HUES64 (cell line): ENCODE results near the gene POU3F3.
A peak's percentile ranks its signal among the peaks of the same experiment; 100 is the strongest.

ENCODE experiments used
- H3K27ac ChIP-seq: 2 replicates; pipeline ENCODE4 v1.7.0; 2013; ENCODE audit warnings: low read depth, low read length, inconsistent platforms
- H3K27me3 ChIP-seq: 2 replicates; pipeline ENCODE4 v1.6.1; 2013; ENCODE audit warnings: mild to moderate bottlenecking, low read length; ENCODE audit not compliant: insufficient read depth
- H3K36me3 ChIP-seq: 2 replicates; pipeline ENCODE4 v1.6.1; 2013; ENCODE audit warnings: mild to moderate bottlenecking, low read length; ENCODE audit not compliant: insufficient read depth
- H3K4me1 ChIP-seq: 2 replicates; pipeline ENCODE4 v1.6.1; 2013; ENCODE audit warnings: mild to moderate bottlenecking, low read length, moderate library complexity; ENCODE audit not compliant: insufficient read depth
- H3K4me3 ChIP-seq: 2 replicates; pipeline ENCODE4 v1.5.1; 2013; ENCODE audit warnings: mild to moderate bottlenecking, low read length, moderate library complexity
- H3K9ac ChIP-seq: 2 replicates; pipeline ENCODE4 v1.6.1; 2013; ENCODE audit warnings: mild to moderate bottlenecking, low read depth, low read length
- H3K9me3 ChIP-seq: 2 replicates; pipeline ENCODE4 v1.6.1; 2013; ENCODE audit warnings: low read depth, low read length; ENCODE audit not compliant: insufficient read depth
- WGBS: fragments of 150-250, 120-280 bp; methylation state at CpG from one replicate; pipeline ENCODE4 v1.1.7; 2013; ENCODE audit warnings: missing lambda C conversion rate; 5-methylcytosine and 5-hydroxymethylcytosine counted together

POU3F3 gene

DNA sequence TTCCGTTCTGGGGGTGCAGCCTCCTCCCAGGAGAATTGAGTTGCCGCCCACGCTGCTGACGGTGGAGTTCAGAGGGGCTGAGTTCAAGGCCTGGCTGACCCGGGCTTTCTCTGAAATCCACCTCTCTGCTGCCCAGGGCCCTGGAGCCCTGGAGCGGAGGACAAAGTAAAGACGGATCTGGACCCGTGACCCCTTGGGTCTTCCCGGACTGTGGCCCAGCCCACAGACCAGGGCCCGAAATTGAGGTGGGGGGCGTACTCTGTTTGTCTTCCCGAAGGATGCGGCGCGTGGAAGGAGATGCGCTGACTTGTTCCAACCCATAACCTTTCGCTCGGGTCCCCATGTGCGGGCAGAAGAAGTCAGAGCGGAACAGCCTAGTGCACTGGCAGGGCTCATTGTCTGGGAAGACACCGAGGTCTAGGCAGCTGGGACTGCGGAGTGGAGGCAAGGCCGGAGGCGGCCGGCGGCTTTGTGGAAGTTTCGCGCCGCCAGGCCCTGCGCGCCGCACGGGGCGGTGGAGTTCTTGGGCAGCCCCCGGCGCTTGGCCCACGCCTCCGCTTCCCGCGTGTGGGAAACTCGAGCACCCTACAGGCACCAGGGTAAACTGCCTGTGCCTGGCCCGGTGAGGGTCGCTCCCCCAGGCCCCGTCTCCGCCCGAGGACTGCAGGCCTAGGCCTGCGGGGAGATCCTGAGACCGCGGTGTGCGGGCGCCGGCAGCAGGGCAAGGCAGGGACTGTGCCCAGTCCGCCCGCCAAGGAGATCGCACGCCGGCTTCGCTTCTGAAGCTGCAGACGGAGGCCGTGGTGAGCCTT lies 9.8 kb downstream of the POU3F3 start:
- H3K4me1 ChIP-seq = peaks cover 32% of the 10 kb centered on the region
- H3K4me3 ChIP-seq = no peak overlapping the region; the same call in 1 of the 2 replicates
- no peaks in the 10 kb centered on the region for H3K9me3 ChIP-seq
- H3K36me3 ChIP-seq = no peaks in the 10 kb centered on the region
- H3K27ac ChIP-seq = no peak overlapping the region
- 1% methylated on average over 60 of the region's 60 CpGs for WGBS
- H3K9ac ChIP-seq = no peak overlapping the region
- H3K27me3 ChIP-seq = peaks cover 100% of the 10 kb centered on the region

DNA sequence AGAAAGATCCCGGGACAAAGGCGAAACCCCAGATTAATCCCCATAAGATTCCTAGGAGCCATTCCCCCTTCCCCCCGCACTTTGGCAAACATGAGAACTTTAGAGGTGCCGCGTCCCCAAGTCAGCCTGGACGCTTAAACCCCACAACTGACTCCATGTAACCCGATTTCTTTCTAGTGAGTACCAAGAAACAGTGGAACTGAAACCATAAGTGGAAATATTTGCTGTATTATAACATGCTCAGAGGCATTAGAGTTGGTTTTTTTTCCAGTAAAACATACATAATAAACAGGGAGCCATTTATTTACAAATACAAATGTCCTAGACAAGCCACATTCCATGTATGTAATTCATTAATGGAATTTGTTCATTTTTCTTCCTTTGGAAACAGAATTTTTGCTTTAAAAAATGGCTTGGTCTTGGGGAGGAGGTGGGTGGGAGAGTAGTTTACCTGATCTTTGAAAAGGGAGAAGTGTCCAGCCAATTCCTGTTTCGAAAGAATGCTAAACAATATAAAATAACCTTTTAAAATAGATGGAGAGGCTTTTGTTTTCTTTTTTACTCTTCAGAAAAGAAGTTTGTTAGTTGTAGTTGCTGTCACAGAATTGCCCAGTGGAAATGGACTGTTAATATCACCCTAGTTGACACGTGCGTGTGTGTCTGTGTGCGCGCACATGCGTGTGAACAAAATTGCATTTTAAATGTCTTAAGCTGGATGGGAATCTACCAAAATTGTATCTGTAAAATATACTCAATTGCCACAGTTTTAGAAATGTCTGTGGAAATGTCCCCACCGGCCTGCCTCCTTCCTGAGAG lies 10.6 kb downstream of the POU3F3 start:
- WGBS = 11% methylated on average over 13 of the region's 14 CpGs
- H3K27me3 ChIP-seq = peaks cover 100% of the 10 kb centered on the region

DNA sequence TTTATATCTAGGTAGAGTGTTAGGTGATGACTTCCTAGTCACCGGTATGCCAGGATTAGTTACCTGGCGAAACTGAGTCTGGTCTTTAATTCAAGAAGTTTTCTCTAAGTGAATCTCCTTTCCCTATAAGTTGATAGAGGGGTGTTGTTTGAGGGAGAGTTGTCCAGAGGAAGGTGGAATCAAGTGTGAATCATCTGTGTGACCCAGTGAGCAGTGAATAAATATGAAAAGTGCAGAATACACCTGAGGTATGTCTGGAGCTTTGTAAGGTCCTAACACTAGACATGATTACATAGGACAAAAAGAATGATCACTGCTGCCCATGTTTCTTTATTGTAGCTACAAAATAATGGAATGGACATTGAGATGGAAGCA lies 11.2 kb downstream of the POU3F3 start:
- 17% methylated on average over 2 of the region's 2 CpGs for WGBS
- Histone ChIP-seq H3K9ac (no peak overlapping the region), H3K27ac (no peak overlapping the region), H3K27me3 (peaks cover 100% of the 10 kb centered on the region), H3K4me1 (peaks cover 32% of the 10 kb centered on the region), H3K9me3 (no peaks in the 10 kb centered on the region), H3K36me3 (no peaks in the 10 kb centered on the region), H3K4me3 (no peak overlapping the region)

More for the DNA sequence above, 10.6 kb downstream of the POU3F3 start:
- Histone ChIP-seq H3K9me3 (no peaks in the 10 kb centered on the region), H3K4me1 (peaks cover 32% of the 10 kb centered on the region), H3K4me3 (no peak overlapping the region), H3K36me3 (no peaks in the 10 kb centered on the region), H3K9ac (no peak overlapping the region), H3K27ac (no peak overlapping the region)

DNA sequence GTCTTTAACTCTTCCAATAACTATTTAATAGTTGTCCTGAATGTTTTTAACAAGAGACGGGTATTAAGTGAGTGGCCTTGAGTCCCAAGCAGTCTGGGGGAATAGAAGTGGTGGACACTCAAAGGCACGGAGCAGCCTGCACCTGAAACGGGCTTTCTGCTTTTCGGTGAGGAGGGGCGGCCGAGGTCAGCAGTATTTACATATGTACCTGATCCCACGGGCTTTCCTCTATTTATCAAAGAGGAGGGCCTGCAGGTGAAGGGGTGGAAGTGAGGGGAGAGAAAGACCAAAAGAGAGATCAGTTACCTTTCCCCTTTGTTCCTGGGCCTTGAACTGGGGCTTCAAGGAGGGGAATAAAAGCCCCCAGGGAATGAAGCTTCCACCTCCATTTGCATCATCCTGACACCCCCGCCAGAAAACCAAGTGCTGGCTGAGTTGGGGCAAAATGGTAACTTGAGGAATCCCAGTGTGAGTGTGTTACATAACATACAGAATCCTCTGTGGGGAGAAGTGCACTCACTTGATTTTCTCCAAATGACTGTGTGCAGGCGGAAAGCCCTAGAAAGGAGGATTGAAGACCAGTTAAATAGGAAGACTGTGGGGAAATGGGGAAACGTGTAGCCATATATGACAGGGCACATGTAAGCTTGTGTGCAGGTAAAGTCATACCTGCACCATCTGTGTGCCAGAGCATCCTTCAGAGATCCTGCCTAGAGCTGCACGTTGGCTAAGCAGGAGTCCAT lies 12.4 kb downstream of the POU3F3 start:
- Histone ChIP-seq H3K4me1 (peaks cover 26% of the 10 kb centered on the region), H3K27me3 (peaks cover 100% of the 10 kb centered on the region), H3K4me3 (no peak overlapping the region), H3K27ac (no peak overlapping the region), H3K9ac (no peak overlapping the region), H3K36me3 (no peaks in the 10 kb centered on the region), H3K9me3 (no peaks in the 10 kb centered on the region)
- 7% methylated on average over 8 of the region's 11 CpGs for WGBS

DNA sequence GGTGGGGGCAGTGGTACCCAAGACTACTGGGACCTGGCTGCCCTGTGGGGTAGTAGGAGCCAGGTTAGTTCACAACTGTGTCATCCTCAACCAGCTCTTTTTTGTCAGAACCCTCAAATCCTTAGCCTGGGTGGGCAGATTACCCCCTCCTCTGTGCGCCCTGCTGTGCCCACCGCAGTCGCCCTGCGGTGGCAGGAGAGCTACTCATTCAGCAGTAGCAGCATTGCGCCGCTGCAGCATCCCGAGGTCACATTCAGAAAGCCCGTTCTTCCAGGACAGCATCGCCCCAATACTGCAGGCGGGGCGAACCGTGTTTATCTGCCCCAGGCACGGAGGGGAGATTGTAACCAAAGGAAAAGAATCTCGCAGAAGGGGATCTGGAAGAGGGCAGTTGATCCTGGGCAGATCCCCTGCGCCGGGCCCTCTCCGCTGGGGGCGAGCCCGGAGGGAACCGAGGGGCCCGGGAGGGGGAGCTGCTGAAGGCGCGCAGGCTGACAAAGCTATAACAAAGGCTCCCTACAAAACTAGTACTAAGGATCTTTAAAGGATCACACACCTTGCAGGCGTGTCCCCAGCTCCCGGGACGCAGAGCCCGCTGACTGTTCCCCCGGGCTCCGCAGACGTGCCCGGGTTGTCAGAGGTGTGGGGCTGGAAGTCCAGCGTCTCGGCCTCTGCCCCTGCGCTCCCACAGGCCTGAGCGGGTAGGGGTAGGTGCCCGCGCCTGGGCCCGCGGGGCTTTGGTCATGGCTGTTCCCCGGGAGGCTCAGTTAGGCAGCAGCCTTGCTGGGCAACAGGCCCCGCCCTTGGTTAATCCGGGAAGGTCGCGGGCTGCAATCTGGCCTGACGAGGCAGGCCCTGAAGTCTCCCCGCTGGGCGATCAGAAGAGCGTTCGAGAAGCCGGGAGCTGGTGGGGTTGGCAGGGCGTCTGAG lies 13.2 kb downstream of the POU3F3 start:
- peaks cover 100% of the 10 kb centered on the region for H3K27me3 ChIP-seq
- H3K9me3 ChIP-seq = no peaks in the 10 kb centered on the region
- peaks cover 27% of the 10 kb centered on the region for H3K4me1 ChIP-seq
- no peak overlapping the region for H3K27ac ChIP-seq
- under 1% methylated on average over 51 of the region's 51 CpGs for WGBS
- H3K36me3 ChIP-seq = no peaks in the 10 kb centered on the region
- H3K9ac ChIP-seq = no peak overlapping the region
- H3K4me3 ChIP-seq = peak overlapping the region; percentile 35

DNA sequence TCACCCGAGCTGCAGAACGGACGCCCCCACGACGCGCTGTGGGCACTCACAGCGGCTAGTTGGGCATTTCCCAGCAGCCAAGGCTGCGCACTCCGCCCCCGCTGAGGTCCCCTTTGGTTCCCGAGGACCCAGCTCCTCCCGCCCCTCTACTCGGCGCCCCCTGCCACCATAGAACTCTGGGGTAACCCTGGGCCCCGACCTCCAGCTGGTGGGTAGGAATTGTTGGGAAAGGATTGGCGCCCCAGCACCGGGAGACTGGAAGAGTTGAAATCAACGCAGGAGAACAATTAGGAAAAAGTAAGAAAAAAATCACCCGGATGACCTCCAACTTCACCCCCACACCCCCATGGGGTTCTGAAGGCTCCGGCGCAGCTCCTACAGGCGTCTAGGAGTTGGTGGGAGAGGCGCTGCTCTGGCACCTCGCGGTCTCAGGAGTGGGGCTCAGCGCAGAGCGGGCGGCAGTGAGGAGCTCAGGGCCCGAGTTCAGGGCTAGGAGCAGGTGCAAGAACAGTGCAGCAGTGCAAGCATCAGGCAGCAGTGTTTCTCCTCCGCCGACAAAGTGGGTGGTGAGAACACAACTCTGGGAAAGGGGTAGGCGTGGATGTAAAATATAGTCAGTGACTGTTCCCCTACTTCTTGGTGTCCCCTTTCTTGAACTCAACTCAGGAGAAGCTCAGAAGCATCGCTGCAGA lies 14.0 kb downstream of the POU3F3 start:
- H3K27me3 ChIP-seq = peaks cover 100% of the 10 kb centered on the region

DNA sequence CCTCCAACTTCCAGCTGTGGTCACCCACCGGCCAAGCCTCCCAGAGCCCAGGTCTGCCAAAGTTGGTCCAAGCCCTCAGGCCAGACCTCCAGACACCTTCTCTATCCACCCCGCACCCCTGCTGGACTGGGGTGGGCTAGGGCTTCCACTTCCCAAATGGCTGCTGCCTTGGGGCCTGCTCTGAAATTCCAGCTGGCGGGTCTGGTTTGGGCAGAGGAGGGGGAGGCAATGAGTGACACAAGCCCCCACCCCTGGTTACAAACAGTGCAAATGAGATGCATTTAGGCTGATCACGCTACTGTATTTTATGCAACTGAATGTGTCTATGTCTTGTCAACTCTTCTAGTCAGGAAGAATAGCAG lies 14.6 kb downstream of the POU3F3 start:
- H3K4me3 ChIP-seq = no peak overlapping the region

More for the DNA sequence above, 14.0 kb downstream of the POU3F3 start:
- H3K9me3 ChIP-seq = no peaks in the 10 kb centered on the region
- 8% methylated on average over 30 of the region's 33 CpGs for WGBS
- no peak overlapping the region for H3K9ac ChIP-seq
- H3K27ac ChIP-seq = no peak overlapping the region
- peaks cover 28% of the 10 kb centered on the region for H3K4me1 ChIP-seq
- H3K4me3 ChIP-seq = peak overlapping the region; percentile 35
- no peaks in the 10 kb centered on the region for H3K36me3 ChIP-seq

DNA sequence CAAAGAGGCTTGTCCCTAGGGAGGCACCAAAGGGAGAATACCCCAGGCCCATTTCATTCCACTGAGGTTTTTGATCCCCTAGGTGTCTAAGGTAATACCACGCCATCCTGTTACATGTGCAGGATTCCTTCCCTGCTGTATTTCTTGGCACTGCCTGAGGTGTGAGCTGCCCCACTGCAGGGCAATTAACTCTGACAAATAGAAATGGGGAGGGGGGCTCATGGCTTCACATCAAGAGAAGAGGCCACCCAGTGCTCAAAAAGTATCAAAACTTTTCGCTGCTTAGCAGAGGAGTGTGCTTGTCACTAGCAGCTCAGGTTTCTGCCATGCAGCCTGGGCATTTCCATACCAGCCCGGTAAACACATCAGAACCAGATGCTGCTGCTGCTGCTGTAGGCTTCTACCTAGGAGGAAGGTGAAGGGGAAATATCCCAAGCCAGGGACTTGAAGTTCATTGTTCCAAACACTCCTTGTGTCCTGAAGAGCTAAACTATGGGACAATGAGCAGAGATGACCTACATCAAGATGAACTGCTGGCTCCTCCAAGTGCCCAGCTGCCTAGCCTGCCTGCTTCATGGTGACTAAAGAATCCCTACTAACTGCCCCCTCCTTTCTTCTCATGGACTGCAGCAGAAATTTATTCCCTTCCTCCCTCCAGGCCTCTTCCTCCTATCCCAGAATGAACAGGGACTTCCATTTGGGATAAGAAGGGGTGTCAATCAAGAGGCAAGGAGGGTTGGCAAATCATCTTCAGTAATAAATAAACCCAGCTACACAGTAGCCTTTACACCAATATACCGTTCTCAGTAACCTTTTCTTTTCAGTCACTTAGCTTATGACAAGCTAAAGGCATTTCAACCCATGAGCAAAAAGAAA lies 16.4 kb downstream of the POU3F3 start:
- Histone ChIP-seq H3K27me3 (peaks cover 100% of the 10 kb centered on the region), H3K9ac (no peak overlapping the region), H3K4me3 (no peak overlapping the region), H3K9me3 (no peaks in the 10 kb centered on the region), H3K36me3 (no peaks in the 10 kb centered on the region), H3K27ac (no peak overlapping the region), H3K4me1 (peaks cover 24% of the 10 kb centered on the region)
- WGBS = 26% methylated on average over 4 of the region's 4 CpGs

More for the DNA sequence above, 14.6 kb downstream of the POU3F3 start:
- WGBS = 49% methylated on average over 4 of the region's 4 CpGs
- Histone ChIP-seq H3K27ac (no peak overlapping the region), H3K27me3 (peaks cover 100% of the 10 kb centered on the region), H3K9me3 (no peaks in the 10 kb centered on the region), H3K9ac (no peak overlapping the region), H3K36me3 (no peaks in the 10 kb centered on the region), H3K4me1 (peaks cover 25% of the 10 kb centered on the region)

DNA sequence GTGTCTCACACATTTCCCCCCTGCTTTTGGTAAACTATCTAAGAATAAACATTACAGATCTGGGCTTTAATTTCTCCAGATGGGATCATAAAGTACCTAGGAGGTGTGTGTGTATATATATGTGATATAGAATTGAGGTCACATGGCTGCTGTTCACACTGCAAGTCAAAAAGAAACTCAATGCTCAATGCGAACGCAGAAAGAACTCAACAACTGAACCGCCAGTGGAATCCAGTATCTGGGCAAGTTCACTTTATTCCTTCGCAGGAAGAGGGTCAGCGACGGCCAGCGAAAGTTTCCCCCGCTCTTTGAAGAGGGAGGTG lies 17.7 kb downstream of the POU3F3 start:
- H3K9me3 ChIP-seq = no peaks in the 10 kb centered on the region
- no peaks in the 10 kb centered on the region for H3K36me3 ChIP-seq
- H3K4me3 ChIP-seq = peak overlapping the region; percentile 73
- 2% methylated on average over 8 of the region's 8 CpGs for WGBS
- H3K27ac ChIP-seq = no peak overlapping the region
- H3K27me3 ChIP-seq = peaks cover 98% of the 10 kb centered on the region
- no peak overlapping the region for H3K9ac ChIP-seq
- peaks cover 16% of the 10 kb centered on the region for H3K4me1 ChIP-seq
